ENCODE results near the gene UNC45B. TPM values are rescaled to one million over a fixed set of nuclear protein-coding genes. Genes with fewer than 3 reads are reported as not detected.

UNC45B gene
- total RNA-seq, 2 donors from 2014 or later = not detected

DNA sequence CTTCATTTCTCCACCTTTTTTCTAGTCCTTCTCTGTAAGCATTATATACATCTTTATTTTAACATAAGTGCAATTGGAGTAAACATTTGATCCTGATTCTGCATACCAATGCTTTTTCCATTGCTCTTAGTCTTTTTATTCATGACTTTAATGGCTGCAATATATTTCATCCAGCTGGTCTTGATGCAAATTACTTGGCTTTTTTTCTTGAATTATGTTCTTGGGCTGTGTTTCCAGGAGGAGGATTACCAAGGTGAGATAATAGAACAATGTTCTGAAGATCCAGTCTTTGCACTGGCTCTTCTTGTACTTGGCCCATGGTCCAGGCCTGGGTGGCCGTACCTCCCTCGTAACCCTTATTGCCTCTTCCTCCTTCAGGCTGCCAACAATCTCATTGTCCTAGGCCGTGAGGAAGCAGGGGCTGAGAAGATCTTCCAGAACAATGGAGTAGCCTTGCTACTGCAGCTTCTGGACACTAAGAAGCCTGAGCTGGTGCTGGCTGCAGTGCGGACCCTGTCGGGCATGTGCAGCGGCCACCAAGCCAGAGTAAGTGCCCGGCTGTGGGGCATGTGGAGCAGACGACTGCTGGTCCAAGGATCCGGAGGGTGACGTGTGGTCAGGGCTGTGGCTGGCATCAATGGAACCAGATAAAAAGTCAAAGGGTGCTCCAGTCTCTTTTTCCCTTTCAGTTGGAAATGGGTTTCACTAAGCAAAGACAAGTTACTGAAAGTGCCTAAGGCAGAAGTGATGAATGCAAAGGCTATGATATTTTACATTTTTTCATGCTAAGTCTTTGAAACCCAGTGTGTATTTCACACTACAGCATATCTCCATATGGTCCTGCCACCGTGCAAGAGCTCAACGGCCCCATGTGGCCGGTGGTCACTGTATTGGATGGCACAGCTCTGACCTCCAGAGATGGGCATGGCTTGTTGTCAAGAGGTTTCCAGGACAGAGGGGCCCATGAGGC, 6.9 kb downstream of the UNC45B start:
- ATAC-seq (replicated peaks) = no peak
- Mint-ChIP-seq H3K9me3 (no peaks in the 10 kb centered on the region), H3K36me3 (ENCODE audit: low read depth) (no peaks in the 10 kb centered on the region), H3K4me3 (no peak overlapping the region), H3K27ac (no peak overlapping the region), H3K4me1 (peaks cover 3% of the 10 kb centered on the region), H3K27me3 (no peaks in the 10 kb centered on the region)

DNA sequence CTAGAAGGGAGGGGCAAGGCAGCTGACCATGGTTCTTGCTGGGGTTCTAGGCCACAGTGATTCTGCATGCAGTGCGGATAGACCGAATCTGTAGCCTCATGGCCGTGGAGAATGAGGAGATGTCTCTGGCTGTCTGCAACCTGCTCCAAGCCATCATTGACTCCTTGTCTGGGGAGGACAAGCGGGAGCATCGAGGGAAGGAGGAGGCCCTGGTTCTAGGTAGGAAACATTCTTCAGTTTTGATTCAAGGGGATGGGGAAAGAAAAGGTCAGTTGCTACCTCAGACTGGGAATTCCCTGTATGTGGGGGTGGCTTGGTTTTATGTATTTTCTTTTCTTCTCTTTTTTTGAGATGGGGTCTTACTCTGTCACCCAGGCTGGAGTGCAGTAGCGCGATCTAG, 7.6 kb downstream of the UNC45B start:
- H3K4me3 Mint-ChIP-seq = no peak overlapping the region

DNA sequence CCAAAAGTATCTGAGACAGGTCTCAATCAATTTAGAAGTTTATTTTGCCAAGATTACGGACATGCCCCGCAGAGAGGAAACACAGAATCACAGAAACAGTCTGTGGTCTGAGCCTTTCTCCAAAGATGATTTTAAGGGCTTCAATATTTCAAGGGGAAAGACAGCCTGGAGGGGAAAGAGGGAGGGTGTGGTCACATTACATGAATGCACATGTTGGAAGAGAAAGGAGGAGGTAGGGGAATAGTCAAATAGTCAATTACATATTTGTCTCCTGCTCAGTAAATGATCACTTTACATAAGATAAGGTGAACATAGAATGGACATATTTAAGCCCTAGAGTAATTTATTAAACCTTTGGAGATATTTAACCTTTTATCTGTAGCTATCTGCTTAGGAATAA, 12.3 kb downstream of the UNC45B start:
- H3K27me3 Mint-ChIP-seq = no peaks in the 10 kb centered on the region
- no peak for ATAC-seq (replicated peaks)
- peak overlapping the region; percentile 28 for H3K27ac Mint-ChIP-seq
- H3K36me3 Mint-ChIP-seq (ENCODE audit: low read depth) = no peaks in the 10 kb centered on the region
- peaks cover 33% of the 10 kb centered on the region for H3K4me1 Mint-ChIP-seq
- peak overlapping the region; percentile 76 for H3K4me3 Mint-ChIP-seq
- H3K9me3 Mint-ChIP-seq = peaks cover 5% of the 10 kb centered on the region

More for the DNA sequence above, 7.6 kb downstream of the UNC45B start:
- Mint-ChIP-seq H3K4me1 (peaks cover 10% of the 10 kb centered on the region), H3K9me3 (no peaks in the 10 kb centered on the region), H3K27ac (no peak overlapping the region), H3K36me3 (ENCODE audit: low read depth) (no peaks in the 10 kb centered on the region), H3K27me3 (no peaks in the 10 kb centered on the region)
- no peak for ATAC-seq (replicated peaks)

DNA sequence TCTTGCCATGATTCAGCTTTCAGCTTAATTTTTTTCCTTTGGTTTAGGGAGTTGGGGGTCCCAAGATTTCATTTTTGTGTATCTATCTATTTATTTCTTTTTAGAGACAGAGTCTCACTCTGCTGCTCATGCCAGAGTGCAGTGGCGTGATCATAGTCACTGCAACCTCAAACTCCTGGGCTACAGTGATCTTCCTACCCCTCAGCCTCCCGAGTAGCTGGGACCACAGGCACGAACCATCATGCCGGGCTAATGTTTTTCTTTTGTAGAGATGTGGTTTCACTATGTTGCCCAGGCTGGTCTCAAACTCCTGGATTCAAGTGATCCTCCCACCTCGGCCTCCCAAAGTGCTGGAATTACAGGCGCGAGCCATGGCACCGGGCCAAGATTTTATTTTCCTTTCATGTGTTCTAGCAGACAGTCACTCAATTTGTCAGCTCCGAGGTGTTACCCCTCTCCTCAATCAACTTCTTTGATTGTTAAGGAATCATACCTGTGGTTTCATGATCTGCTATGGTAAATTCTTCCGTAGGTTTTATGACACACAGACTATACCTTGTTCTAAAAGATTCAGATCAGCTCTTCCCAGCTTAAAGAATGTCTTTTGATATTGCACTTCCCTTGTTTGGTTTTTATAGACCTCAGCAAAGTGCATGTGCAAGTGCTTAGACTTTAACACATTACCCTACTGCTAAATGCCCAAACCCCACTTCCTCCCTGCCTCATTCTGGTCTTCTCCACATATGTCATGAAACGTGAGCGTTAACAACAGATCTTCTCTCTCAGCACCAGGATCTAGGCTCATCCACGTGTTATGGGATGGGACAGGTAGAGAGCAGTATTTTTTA, 13.0 kb downstream of the UNC45B start:
- H3K4me3 Mint-ChIP-seq = peak overlapping the region; percentile 76
- H3K27ac Mint-ChIP-seq = peak overlapping the region; percentile 76
- no peaks in the 10 kb centered on the region for H3K36me3 Mint-ChIP-seq (ENCODE audit: low read depth)
- H3K4me1 Mint-ChIP-seq = peaks cover 38% of the 10 kb centered on the region
- no peaks in the 10 kb centered on the region for H3K27me3 Mint-ChIP-seq
- peaks cover 5% of the 10 kb centered on the region for H3K9me3 Mint-ChIP-seq
- ATAC-seq (replicated peaks) = peak; percentile 75

DNA sequence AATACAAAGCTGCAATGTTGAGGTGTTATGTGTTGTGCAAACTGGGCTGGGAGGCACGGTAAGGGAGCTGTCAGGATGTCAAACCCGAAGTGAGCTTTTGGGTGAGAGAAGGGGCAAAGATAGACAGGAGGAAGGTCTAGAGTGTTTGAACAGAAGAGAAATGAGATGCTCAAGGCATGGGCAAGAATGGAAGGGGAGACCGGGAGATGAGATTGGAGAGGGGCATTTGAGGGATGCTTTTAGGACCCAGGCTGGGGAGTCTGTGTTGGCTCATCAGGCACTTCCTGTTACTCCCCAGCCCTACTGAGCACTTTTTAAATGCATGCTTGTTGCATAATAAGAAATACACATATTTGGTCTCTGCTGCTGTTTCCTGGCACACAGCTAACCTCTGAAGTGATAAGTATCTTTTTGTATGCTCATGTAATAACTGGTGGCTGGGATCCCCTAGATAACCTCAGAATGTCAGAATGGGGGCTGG, 13.7 kb downstream of the UNC45B start:
- Mint-ChIP-seq H3K27me3 (no peaks in the 10 kb centered on the region), H3K9me3 (peaks cover 5% of the 10 kb centered on the region), H3K27ac (peak overlapping the region; percentile 76), H3K4me1 (peaks cover 38% of the 10 kb centered on the region), H3K36me3 (ENCODE audit: low read depth) (no peaks in the 10 kb centered on the region), H3K4me3 (peak overlapping the region; percentile 76)
- peak; percentile 36 for ATAC-seq (replicated peaks)

DNA sequence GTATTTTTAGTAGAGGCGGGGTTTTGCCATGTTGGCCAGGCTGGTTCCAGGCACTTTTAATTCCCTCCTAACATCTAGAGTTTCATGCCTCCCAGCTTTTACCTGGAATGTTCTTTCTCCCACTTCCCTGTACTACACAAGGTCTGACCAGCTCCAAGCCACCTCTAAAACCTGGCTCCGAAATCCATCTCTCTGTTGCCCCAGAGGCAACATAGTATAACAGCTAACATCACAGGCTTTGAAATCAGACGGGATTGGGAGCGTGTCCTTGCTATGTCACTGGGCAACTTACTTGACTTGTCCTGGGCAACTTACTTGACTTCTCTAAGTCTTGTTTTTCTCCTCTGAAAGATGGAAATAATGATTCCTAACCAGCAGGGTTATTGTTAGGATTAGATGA, 15.1 kb downstream of the UNC45B start:
- no peak for ATAC-seq (replicated peaks)
- Mint-ChIP-seq H3K36me3 (ENCODE audit: low read depth) (no peaks in the 10 kb centered on the region), H3K27ac (peak overlapping the region; percentile 30), H3K27me3 (no peaks in the 10 kb centered on the region), H3K9me3 (peaks cover 5% of the 10 kb centered on the region), H3K4me3 (peak overlapping the region; percentile 76), H3K4me1 (peaks cover 38% of the 10 kb centered on the region)

DNA sequence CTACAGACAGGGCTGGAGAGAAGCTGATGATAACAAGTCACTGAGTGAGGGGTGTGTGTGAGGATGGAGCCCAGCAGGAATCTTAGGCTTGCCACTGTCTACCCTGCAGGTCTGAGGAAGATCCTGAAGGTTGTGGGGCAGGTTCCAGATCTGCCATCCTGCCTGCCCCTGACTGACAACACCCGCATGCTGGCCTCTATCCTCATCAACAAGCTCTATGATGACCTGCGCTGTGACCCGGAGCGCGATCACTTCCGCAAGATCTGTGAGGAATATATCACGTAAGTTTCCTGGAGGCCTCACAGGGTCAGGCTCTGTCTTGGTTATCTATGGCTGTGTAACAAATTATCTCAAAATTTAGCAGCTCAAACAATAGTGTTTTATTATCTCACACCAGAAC, 16.3 kb downstream of the UNC45B start:
- Mint-ChIP-seq H3K4me1 (peaks cover 38% of the 10 kb centered on the region), H3K27me3 (no peaks in the 10 kb centered on the region), H3K27ac (no peak overlapping the region), H3K36me3 (ENCODE audit: low read depth) (no peaks in the 10 kb centered on the region), H3K4me3 (no peak overlapping the region), H3K9me3 (peaks cover 5% of the 10 kb centered on the region)
- no peak for ATAC-seq (replicated peaks)

DNA sequence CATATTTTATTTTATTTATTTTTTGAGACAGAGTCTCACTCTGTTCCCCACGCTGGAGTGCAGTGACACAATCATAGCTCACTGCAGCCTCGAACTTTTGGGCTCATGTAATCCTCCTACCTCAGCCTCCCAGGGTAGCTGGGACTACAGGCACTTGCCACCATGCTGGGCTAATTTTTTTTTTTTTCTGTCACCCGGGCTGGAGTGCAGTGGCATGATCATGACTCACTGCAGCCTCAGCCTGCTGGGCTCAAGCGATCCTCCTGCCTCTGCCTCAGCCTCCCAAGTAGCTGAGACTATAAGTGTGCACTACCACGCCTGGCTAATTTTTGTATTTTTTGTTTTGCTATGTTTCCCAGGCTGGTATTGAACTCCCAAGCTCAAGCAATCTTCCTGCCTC, 17.1 kb downstream of the UNC45B start:
- Mint-ChIP-seq H3K4me3 (no peak overlapping the region), H3K27me3 (no peaks in the 10 kb centered on the region), H3K4me1 (peaks cover 32% of the 10 kb centered on the region), H3K36me3 (ENCODE audit: low read depth) (no peaks in the 10 kb centered on the region), H3K9me3 (peaks cover 5% of the 10 kb centered on the region), H3K27ac (no peak overlapping the region)
- no peak for ATAC-seq (replicated peaks)

DNA sequence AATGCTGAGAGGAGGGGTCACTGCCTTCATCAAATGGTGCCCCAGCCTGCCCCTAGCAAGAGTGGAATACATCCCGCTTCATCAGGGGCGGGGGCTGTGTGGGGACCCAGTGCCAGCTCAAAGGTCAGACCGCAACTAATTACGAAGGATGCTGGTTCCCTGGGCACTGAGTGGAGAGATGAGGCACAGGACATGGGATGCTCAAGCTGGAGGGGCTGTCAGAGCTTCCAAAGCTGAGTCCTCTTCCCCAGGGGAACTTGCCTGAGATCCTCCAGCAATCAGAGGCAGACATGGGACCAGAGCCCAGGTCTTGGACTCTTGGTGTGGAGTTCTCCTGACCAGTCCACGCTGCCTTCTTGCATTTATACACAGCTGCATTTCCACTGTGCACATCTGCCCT, 18.9 kb downstream of the UNC45B start:
- no peaks in the 10 kb centered on the region for H3K27me3 Mint-ChIP-seq
- no peak overlapping the region for H3K27ac Mint-ChIP-seq
- H3K4me3 Mint-ChIP-seq = no peak overlapping the region
- peaks cover 17% of the 10 kb centered on the region for H3K4me1 Mint-ChIP-seq
- no peaks in the 10 kb centered on the region for H3K9me3 Mint-ChIP-seq
- no peak for ATAC-seq (replicated peaks)
- H3K36me3 Mint-ChIP-seq (ENCODE audit: low read depth) = no peaks in the 10 kb centered on the region

DNA sequence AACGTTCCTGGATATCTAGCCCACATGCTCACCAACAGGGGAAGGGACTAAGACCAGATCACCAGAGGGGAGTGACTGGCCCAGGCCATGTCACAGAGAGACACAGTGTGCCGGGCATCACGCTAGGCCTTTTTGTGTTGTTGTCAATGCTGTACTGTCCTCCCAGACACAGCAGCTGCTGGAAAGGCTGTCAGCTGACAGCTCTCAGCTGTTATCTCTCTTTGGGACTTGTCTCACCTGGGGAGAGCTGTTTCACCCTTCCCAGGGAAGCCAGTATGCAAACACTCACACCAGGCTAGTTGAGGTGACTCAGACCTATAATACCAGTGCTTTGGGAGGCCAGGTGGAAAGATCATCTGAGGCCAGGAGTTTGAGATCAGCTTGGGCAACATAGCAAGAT, 19.4 kb downstream of the UNC45B start:
- Mint-ChIP-seq H3K4me3 (no peak overlapping the region), H3K4me1 (peaks cover 13% of the 10 kb centered on the region), H3K27me3 (no peaks in the 10 kb centered on the region), H3K9me3 (no peaks in the 10 kb centered on the region), H3K27ac (no peak overlapping the region), H3K36me3 (ENCODE audit: low read depth) (no peaks in the 10 kb centered on the region)
- ATAC-seq (replicated peaks) = no peak

DNA sequence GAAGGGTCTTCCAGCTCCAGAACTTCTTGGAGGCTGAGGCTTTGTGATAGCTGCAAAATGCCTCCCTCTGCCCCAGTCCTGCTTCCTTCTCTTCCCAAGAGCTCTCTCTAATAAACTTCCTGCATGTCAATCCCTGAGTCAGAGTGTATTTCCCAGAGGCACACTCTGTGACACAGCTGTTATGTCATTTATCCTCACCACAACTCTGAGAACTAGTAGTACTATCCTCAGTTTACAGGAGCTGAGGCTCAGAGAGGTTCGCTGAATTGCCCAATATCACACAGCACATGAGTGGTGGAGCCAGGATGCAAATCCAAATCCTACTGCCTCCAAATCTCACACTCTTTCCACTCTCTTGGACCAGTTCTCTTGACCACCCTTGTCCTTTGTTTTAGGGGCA, 20.0 kb downstream of the UNC45B start:
- no peak for ATAC-seq (replicated peaks)
- Mint-ChIP-seq H3K27me3 (no peaks in the 10 kb centered on the region), H3K4me1 (peaks cover 13% of the 10 kb centered on the region), H3K4me3 (no peak overlapping the region), H3K9me3 (no peaks in the 10 kb centered on the region), H3K36me3 (ENCODE audit: low read depth) (no peaks in the 10 kb centered on the region), H3K27ac (peak overlapping the region; percentile 67)

DNA sequence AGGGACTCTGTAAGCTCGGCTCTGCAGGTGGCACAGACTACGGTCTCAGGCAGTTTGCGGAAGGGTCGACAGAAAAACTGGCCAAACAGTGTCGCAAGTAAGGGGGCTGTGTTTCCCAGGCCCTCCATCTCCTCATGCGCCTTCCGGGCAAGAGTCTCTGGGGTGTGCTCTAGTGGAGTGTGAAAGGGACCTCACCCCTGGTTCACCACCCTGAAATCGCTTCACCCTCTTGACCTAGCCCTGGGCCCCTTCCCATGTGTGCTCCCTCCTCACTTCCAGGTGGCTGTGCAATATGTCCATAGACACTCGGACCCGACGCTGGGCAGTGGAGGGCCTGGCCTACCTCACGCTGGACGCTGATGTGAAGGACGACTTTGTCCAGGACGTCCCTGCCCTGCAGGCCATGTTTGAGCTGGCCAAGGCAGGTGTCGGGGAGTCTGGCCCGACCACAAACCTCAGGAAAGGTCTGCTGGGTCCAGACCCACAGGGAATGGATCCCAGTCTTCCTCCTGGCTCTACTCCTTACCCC, 22.3 kb downstream of the UNC45B start:
- Mint-ChIP-seq H3K36me3 (ENCODE audit: low read depth) (no peaks in the 10 kb centered on the region), H3K27me3 (no peaks in the 10 kb centered on the region), H3K9me3 (no peaks in the 10 kb centered on the region), H3K4me3 (no peak overlapping the region), H3K4me1 (peaks cover 15% of the 10 kb centered on the region), H3K27ac (no peak overlapping the region)
- ATAC-seq (replicated peaks) = no peak

DNA sequence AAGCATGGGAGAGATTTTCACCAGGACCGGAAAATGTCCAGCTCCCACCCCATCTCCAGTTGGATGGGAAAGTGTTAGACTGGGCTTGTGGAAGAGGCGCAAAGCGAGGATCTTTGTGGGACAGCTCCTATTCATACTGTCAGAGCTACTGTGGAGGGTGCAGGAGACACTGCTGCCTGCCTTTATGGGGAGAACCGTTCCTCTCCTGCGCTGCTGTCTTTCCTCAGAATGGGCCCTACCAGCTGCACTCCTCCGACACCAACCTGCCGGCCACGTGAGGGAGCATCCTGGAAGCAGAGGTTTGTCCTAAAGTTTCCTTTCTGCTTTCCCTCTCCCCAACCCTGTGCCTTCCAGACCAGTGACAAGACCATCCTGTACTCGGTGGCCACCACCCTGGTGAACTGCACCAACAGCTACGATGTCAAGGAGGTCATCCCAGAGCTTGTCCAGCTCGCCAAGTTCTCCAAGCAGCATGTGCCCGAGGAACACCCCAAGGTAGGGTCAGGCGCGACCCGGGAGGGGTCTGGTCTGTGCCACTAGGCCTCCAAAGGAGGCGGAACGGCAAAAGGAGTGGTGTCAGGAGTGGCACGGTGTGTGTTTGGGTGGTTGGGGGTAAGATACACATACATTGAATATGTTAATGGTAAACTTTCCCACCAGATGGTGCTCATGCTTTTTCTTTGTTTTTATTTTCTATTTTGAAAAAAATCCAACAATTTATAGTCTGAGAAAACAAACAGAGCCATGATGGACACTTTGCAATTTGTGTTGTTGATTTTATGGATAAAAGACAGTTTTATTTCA, 23.6 kb downstream of the UNC45B start:
- Mint-ChIP-seq H3K9me3 (no peaks in the 10 kb centered on the region), H3K4me1 (peaks cover 15% of the 10 kb centered on the region), H3K27me3 (no peaks in the 10 kb centered on the region), H3K4me3 (peak overlapping the region; percentile 26), H3K27ac (no peak overlapping the region), H3K36me3 (ENCODE audit: low read depth) (no peaks in the 10 kb centered on the region)
- peak; percentile 75 for ATAC-seq (replicated peaks)

DNA sequence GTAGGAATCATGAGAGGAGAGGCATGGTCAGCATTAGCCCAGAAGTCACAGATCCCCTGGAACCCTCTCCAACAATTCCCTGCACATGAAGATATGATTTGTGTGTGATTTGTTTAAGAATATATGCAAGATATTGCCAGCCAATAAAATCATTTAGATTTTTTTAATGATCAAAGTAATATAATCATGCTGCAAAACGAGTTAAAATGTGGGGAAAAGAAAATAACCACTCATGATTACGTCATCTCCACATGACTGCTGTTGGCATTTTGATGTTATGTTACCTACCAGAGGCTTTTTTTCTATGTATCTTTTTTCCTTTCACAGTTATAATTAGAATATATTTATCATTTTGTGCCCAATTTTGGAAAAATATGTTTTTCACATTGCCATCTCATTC, 24.2 kb downstream of the UNC45B start:
- H3K27ac Mint-ChIP-seq = no peak overlapping the region
- H3K36me3 Mint-ChIP-seq (ENCODE audit: low read depth) = no peaks in the 10 kb centered on the region
- H3K27me3 Mint-ChIP-seq = no peaks in the 10 kb centered on the region
- ATAC-seq (replicated peaks) = peak; percentile 53
- H3K9me3 Mint-ChIP-seq = no peaks in the 10 kb centered on the region
- peaks cover 21% of the 10 kb centered on the region for H3K4me1 Mint-ChIP-seq
- H3K4me3 Mint-ChIP-seq = peak overlapping the region; percentile 26
